Measurements from ENCODE around the gene NDUFA6.
"Not testable (repeated sequence)": the region's sequence is repeated elsewhere in the genome, so short reads cannot be mapped to it uniquely, and the experiment has no call there.

The NDUFA6 gene

DNA sequence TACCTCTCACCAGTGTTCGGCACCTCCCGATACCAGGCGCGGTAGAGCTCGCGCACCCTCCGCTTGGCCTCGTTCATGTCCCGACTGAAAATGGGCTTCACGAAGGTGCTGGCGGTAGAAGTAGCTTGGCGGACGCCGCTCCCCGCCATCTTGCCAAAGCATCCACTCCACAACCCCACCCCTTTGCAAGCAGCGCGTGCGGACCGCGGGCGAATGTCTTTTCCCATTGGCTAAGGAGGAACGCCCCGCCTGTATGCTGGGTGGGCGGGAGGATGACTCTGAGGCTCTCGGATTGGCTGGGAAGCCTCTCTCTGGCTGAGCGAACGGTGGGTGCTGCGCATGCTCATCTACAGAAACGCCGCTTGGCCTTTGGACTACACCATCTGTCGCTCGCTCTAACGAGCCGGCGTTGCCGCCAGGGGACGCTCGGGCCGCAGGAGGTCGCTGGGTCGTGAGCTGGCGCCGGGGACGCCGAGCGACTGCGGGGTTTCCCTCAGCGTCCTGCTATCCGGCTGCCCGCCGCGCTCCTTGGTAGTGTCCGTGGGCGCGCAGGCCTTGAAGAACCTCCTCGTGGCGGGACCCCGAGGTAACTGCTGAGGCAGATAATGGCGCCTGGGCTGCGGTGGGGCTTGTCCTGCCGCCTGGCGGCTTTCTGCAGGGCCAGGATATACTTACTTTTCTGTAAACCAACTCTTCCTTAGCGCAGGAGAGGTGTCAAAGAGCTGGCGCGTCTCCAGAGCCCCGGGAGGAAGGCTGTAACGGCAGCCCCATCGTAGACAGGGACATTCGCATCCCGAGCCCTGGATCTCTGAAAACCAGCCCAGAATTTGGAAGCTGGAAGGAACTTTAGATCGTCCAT lies at the start of gene NDUFA6:
Gene NDUFA6, minus strand, starts transcription at position 177 of the 859 bp plus-strand sequence. Its CDS starts 28 bp downstream, at position 149.
- DNase-seq (ENCODE audit: low spot score), result peak; percentile 99

DNA sequence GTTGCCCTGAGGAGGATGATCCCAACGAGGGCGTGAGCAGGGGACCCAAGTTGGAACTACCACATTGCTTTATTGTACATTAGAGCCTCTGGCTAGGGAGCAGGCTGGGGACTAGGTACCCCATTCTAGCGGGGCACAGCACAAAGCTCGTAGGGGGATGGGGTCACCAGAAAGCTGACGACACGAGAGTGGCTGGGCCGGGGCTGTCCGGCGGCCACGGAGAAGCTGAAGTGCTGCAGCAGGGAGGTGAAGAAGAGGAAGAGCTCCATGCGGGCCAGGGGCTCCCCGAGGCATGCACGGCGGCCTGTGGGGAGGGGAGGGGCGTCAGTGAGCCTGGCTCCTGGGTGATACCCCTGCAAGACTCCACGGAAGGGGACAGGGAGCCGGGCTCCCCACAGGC lies 49.6 kb upstream of the NDUFA6 start:
- not testable (repeated sequence) for DNase-seq (ENCODE audit: low spot score)

DNA sequence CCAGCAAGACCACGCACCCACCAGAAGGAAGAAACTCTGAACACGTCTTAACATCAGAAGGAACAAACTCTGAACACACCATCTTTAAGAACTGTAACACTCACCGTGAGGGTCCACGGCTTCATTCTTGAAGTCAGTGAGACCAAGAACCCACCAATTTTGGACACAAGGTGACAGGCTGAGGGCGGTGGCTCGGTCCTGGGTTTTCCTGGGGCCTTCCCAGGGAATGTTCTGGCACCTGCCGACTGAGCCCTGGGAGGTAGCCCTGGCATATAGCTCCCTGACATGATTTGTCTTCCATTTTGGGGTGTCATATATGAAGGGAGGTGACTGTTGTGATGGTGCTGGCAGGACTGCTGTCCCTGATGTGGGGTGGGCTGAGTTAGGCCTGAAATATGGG lies 48.9 kb upstream of the NDUFA6 start:
- not testable (repeated sequence) for DNase-seq (ENCODE audit: low spot score)

DNA sequence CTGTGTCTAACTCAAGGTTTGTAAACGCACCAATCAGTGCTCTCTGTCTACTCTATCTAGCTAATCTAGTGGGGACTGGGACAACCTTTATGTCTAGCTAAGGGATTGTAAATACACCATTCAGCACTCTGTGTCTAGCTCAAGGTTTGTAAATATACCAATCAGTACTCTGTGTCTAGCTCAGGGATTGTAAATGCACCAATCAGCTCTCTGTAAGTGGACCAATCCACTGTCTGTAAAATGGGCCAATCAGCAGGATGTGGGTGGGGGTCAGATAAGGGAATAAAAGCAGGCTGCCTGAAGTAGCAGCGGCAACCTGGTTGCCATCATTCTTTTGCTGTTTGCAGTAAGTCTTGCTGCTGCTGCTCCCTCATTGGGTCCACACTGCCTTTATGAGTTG lies 48.4 kb upstream of the NDUFA6 start:
- no peak for DNase-seq (ENCODE audit: low spot score)

DNA sequence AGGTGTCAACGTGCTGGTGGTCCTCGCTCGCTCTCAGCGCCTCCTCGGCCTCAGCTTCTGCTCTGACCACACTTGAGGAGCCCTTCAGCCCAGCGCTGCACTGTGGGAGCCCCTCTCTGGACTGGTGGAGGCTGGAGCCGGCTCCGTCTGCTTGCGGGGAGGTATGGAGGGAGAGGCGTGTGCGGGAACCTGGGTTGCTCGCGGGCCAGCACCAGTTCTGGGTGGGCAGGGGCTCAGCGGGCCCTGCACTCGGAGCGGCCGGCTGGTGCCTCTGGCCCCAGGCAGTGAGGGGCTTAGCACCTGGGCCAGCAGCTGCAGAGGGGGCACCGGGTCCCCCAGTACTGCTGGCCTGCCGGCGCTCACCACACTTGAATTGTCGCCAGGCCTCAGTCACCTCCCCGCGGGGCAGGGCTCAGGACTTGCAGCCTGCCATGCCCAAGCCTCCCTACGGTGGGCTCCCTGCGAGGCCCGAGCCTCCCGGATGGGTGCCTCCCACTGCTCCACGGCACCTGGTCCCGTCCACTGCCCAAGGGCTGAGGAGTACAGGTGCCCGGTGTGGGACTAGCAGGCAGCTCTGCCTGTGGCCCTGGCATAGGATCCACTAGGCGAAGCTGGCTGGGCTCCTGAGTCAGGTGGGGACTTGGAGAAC lies 47.7 kb upstream of the NDUFA6 start:
- DNase-seq (ENCODE audit: low spot score), result no peak

DNA sequence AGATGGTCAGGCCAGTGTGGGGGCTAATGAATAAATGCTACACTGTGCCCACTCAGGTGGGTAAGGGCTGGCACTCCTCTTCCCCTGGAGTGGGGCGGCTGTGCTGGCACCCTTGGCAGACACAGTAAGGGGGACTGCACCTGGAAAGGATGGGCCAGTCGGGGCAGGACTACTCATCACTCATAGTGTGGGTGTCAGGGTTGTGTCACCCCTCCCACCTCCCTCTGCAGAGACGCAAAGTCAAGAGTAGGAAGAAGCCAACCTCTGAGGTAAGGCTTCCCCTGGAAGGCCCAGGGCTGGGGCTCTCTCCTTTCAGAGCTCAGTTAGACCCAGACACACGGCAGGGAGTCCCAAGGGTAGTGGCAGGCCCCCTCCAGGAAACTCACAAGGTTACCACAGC lies 45.1 kb upstream of the NDUFA6 start:
- not testable (repeated sequence) for DNase-seq (ENCODE audit: low spot score)

DNA sequence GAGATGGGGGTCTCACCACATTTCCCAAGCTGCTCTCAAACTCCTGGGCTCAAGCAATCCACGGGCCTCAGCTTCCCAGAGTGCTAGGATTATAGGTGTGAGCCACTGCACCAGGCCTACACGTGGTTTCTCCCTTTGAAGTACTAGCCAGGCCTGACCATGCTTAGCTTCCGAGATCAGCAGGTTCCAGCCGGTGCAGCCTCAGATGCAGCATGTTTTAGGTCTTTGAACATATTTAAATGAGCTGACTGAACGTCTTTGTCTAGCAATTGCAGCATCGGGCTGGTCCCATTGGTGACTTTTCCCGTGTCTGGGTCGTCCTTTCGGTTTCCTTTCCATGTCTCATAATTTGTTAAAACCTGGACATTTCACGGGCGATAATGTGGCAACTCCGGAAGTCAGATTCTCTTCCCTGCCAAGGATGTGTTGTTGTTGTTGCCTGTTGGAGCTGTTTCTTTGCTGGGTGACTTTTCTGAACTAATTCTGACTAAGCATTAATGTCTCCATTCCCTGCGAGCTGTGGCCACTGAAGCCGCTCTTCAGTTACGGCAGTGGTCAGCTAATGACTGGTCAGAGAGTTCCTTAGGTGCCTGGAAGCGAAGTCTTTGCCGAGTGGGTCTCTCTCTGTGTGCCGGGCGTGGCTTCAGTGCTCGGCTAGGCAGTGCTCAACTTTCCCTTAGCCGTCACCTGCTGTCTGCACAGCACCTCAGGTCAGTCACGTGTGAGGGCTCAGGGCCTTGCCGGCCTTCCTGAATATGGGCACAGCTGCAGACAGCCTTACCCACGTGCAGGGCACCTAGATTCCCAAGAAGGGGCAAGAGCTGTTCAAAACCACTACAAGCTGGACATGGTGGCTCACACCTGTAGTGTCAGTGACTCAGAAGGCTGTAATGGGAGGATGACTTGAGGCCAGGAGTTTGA lies 43.8 kb upstream of the NDUFA6 start:
- no peak for DNase-seq (ENCODE audit: low spot score)

DNA sequence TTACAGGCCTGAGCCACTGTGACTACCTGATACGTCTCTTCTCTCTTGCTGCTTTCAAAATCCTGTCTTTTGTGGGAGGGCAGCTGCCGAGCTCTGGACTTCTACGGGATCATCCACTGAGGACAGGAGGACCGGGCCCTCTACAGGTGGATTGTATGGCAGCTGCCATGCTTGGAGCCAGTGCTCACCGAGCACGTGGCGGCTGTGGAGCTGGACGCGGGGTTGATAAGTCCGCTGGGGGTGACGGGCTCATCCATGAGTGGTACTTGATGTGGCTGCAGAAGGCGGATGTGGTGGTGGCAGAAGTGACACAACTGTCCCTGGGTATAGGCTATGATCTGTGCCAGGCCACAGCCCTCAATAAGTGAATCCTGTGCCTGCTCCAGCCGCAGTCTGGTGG lies 41.9 kb upstream of the NDUFA6 start:
- no peak for DNase-seq (ENCODE audit: low spot score)

DNA sequence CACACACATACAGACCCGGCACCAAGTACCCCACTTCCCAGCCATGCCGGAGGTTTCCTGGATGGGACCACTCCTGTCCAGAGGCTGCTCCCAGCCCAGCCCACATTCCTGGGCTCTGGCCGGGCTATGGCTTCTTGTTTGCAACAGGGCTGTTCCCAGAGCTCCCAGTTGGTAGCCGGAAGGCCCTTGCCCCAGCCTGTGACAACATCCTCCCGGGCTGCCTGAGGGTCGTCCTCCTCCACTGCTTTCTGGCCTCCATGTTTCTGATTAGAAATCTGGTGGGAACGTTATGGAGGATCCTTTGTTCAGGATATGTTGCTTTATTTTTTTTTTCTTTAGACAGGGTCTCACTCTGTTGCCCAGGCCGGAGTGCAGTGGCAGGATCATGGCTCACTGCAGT lies 41.0 kb upstream of the NDUFA6 start:
- DNase-seq (ENCODE audit: low spot score), result no peak

DNA sequence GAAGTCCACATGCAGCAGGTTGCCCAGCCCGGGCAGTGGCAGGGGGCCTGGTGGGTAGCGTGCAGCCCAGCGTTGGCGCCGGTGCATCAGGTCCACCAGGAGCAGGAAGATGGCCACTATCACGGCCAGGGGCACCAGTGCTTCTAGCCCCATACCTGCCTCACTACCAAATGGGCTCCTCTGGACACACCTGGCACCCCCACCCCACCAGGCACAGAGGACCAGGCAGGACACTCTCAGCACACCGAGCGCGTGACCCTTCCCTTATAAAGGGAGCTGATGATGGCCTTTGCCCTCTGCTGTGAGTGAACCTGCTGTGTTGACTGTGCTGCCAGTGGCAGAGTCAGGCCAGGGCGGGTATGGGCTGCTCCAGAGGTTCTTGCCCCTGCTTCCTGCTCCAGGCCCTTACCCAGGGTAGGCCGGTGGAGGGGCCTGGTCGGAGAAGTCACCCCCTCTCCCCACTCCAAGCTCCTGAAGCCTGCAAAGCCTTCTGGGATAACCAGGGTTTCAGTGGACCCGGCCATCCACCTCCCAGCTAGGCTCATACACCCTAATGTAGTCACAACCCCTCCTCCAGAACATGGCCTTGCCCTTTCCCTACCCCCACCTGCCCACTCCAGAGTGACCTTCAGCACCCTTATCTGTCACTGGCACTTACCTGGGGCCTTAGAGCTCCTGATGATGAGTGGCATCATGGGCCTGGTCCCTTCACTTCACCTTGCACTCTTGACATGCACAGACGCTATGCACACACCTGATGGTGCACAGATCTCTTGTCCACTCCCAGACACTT lies 40.3 kb upstream of the NDUFA6 start, which contains the start of gene CYP2D6:
Gene CYP2D6, minus strand, starts transcription at position 172 of the 793 bp plus-strand sequence. Its CDS starts 19 bp downstream, at position 153.
- not testable (repeated sequence) for DNase-seq (ENCODE audit: low spot score)

DNA sequence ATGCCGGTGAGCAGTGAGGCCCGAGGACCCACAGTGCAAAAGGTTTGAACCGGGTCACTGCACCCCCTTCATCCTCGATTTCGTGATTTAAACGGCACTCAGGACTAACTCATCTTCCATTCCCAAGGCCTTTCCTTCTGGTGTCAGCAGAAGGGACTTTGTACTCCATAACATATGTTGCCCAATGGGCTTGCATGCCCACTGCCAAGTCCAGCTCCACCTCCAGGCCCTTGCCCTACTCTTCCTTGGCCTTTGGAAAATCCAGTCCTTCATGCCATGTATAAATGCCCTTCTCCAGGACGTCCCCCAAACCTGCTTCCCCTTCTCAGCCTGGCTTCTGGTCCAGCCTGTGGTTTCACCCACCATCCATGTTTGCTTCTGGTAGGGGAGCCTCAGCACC lies 39.6 kb upstream of the NDUFA6 start:
- DNase-seq (ENCODE audit: low spot score), result not testable (repeated sequence)

DNA sequence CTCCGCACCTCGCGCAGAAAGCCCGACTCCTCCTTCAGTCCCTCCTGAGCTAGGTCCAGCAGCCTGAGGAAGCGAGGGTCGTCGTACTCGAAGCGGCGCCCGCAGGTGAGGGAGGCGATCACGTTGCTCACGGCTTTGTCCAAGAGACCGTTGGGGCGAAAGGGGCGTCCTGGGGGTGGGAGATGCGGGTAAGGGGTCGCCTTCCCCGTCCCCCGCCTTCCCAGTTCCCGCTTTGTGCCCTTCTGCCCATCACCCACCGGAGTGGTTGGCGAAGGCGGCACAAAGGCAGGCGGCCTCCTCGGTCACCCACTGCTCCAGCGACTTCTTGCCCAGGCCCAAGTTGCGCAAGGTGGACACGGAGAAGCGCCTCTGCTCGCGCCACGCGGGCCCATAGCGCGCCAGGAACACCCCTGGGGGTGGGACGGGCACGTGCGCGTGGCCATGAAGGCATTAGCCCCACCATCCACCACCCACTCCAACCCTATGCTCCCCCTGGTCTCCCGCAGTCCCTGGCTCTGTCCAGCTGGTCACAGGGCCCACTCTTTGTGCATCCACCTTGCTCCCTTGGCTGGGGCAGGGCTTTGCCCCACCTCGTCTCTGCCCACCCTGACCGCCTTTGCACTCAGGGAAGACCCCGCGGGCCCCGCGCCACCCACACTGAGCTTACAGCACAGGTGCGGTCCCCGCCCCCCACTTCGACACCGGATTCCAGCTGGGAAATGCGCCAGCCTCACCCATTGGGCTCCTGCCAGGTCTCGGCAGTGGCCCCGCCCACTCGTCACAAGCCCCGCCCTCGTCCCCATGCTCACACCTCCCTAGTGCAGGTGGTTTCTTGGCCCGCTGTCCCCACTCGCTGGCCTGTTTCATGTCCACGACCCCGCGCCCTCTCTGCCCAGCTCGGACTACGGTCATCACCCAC lies 38.5 kb upstream of the NDUFA6 start:
- not testable (repeated sequence) for DNase-seq (ENCODE audit: low spot score)

DNA sequence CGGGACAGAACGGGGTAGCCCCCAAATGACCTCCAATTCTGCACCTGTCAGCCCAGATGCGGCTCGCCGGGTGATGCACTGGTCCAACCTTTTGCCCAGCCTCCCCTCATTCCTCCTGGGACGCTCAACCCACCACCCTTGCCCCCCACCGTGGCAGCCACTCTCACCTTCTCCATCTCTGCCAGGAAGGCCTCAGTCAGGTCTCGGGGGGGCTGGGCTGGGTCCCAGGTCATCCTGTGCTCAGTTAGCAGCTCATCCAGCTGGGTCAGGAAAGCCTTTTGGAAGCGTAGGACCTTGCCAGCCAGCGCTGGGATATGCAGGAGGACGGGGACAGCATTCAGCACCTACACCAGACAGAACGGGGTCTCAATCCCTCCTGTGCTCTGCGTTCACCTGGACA lies 37.4 kb upstream of the NDUFA6 start:
- DNase-seq (ENCODE audit: low spot score), result not testable (repeated sequence)

DNA sequence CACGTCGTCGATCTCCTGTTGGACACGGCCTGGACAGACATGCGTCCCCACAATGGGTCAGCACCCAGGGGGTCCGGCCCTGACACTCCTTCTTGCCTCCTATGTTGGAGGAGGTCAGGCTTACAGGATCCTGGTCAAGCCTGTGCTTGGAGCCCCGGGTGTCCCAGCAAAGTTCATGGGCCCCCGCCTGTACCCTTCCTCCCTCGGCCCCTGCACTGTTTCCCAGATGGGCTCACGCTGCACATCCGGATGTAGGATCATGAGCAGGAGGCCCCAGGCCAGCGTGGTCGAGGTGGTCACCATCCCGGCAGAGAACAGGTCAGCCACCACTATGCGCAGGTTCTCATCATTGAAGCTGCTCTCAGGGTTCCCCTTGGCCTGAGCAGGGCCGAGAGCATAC lies 37.0 kb upstream of the NDUFA6 start:
- no peak for DNase-seq (ENCODE audit: low spot score)

DNA sequence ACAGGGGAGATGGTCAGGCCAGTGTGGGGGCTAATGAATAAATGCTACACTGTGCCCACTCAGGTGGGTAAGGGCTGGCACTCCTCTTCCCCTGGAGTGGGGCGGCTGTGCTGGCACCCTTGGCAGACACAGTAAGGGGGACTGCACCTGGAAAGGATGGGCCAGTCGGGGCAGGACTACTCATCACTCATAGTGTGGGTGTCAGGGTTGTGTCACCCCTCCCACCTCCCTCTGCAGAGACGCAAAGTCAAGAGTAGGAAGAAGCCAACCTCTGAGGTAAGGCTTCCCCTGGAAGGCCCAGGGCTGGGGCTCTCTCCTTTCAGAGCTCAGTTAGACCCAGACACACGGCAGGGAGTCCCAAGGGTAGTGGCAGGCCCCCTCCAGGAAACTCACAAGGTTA lies 33.0 kb upstream of the NDUFA6 start:
- not testable (repeated sequence) for DNase-seq (ENCODE audit: low spot score)

DNA sequence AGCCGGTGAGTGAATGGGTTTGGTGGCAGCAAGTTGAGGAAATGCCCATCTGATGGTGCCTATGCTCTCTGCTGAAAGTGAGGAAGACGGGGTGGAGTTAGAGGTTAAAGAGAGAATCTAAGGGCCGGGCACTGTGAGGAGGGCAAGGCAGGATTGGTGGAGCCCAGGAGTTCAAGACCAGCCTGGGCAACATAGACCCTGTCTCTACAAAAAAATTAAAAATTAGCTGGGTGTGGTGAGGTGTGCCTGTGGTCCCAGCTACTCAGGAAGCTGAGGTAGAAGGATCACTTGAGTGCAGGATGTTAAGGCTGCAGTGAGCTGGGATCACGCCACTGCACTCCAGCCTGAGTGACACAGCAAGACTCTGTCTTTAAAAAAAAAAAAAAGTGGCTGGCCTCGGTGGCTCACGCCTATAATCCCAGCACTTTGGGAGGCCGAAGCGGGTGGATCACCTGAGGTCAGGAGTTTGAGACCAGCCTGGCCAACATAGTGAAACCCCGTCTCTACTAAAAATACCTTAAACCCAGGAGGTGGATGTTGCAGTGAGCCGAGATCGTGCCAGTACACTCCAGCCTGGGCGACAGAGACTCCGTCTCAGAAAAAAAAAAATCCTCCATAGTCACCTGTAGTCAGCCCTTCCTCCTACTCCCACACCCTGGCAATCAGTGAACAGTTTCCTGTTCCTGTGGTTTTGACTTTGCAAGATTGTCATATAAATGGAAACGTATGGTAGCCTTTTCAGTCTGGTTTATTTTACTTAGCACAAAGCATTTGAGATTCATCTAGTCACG lies 29.9 kb upstream of the NDUFA6 start:
- DNase-seq (ENCODE audit: low spot score), result not testable (repeated sequence)

DNA sequence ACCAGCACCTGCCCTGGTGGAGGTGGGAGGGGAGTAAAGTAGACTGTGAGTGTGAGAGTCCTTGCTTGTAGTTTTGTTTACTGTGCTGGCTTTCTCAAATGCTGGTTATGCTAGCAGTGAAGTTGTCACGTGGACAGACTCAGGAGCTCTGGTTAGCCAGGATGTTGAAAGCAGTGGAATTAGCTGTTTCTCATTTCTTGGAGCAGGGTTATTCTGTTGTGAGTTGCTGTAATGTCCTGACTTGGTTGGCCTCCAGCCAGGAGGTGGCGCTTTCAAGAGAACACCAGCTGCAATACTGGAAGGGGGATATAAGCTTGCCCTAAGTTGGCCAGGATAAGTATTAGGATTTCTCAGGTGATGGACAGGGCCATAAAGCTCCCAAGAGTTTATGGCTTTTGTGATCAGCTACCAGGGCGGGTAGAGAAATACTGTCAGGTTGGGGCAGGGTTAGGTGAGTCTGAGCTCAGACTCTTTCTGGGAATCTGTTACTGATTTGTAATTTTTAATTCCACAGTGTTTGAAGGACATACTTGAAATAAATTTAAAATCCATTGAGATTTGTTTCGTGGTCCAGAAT lies 26.4 kb upstream of the NDUFA6 start:
- DNase-seq (ENCODE audit: low spot score), result no peak

DNA sequence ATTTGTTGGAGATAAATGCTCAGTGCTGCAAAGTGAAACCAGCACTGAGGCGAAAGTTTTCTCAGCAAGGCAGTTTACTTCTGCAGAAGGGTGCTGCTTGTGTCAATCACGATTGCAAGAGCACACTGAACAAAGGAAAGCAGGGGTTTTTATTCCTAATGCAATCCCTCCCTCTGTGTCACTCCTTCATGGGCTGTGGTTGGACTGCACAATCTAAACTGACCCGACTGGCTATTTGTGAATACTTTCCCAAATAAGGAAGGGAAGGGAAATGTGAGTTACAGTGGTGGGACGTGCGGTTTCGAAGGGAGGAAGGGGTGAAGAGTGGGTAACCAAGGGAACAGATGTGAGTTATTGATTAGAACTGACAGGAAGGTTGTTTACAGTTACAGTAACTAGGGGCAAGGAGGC lies 24.9 kb upstream of the NDUFA6 start:
- not testable (repeated sequence) for DNase-seq (ENCODE audit: low spot score)

DNA sequence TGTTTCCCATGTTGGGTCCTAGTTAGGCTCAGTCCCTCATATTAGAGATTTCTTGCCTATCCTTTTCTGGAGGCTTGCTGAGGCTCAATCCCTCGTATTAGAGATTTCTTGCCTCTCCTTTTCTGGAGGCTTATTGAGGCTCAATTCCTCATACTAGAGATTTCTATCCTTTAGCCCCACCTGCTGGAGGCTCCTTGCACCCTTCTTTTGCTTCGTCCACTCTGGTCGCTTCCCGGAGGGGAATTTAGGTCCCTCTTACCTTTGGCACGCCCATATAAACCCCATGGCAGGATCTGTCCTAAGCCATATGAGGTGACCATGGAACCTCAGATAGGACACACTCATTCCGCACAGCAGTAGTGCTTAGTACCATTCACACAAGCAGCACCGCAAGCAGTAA lies 24.1 kb upstream of the NDUFA6 start:
- DNase-seq (ENCODE audit: low spot score), result no peak

Data from RKO (cell line).